CD4-positive, alpha-beta T cell treated with Interleukin-10 for 1 hour (primary cell): ENCODE results near the gene EPPIN.
A peak's percentile ranks its signal among the peaks of the same experiment; 100 is the strongest.
"Not testable (repeated sequence)": the region's sequence is repeated elsewhere in the genome, so short reads cannot be mapped to it uniquely, and the experiment has no call there.

Experiments
- DNase-seq: peaks from one replicate; pipeline ENCODE4 v3.0.0-alpha.2; 2020

EPPIN gene

GRCh38 chr20:45547206-45547770 lies at the start of gene EPPIN:
Gene EPPIN (minus strand): TSS chr20:45547401. CDS start chr20:45547357, 44 bp downstream.
- no peak for DNase-seq

DNA sequence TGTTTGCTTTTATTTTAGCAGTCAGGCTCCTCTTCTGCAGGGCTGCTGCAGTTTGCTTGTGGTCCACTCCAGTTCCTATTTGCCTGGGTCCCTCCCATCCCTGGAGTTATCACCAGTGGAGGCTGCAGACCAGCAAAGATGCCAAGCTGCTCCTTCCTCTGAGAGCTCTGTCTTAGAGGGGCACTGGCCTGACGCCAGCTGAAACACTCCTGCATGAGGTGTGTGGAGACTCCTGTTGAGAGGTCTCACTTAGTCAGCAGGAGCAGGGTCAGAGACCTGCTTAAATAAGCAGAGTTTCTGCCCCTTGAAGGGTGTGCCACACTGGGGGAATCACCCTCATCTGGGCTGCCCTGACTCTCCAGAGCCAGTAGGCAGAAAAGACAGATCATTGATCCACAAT lies 48.0 kb upstream of the EPPIN start:
- DNase-seq = no peak

DNA sequence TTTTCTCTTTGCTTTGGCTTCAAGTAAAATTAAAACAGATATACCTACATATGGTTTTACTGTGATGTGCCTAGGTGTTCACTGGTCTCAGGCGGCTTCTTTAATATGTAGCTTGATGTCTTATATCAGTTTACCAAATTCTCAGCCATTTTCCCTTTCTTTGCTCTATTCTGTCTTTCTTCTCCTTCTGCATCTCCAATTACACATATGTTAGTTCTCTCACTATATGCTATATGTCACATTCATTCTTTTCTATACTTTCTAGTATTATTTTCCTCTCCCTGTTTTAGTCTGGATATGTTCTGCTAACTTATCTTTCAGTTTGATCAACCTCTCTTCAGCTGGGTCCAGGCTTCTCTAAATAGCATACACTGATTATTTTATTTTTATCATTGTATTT lies 46.3 kb upstream of the EPPIN start:
- no peak for DNase-seq

DNA sequence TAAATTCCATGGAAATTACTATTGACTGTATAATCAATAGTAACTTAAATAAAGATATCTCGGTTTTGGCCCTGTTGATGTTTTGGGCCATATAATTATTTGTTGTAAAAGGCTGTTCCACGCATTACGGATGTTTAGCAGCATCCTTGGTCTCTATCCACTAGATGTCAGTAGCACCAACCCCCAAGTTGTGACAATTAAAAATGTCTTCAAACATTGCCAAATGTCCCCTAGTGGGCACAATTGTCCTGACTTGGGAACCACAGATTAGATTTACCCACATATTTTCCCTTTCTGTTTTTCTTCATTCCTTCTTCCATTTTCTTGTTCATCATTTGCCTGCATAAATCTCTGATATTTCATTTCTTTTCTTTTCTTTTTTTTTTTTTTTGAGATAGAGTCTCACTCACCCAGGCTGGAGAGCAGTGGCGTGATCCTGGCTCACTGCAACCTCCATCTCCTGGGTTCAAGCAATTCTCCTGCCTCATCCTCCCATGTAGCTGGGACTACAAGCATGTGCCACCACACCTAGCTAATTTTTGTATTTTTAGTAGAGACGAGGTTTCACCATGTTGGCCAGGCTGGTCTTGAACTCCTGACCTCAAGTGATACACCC lies 45.5 kb upstream of the EPPIN start:
- DNase-seq = peak; percentile 36

DNA sequence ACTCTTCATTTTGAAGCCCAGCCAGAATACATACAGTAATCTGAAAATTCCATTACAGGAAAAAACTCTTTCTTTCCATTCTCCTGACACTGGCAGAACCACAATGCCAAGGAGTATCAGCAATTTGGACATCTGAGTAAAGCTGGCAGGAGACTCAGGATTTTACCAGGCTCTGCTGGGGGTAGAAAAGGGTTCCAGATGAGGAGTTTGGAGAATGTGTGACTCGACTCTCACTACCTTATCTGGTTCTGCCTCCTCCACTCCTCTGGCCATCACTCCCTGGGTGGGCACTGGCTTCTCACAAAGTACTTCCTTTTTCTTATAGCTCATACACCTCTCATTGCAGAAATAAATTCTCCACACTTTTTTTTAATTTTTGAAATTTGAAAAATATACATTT lies 42.5 kb upstream of the EPPIN start:
- DNase-seq = no peak

DNA sequence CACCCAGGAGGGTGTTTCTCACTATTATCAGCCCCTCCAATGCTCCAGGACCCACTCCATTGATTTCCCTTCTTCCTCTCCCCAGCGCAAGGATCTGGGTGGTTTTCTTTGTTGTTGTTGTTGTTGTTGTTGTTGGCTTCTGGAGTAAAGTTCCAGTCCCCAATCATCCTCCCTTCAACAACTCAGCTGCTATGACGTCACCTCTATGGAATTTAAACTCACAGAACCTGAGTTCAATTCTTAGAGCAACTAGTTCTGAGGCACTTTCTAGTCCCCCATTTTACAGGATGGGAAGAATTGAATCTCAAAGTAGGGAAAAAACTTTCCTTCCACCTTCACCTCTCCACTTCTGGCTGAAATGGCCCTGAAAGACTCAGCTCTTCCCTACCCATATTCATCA lies 41.6 kb upstream of the EPPIN start:
- DNase-seq = no peak

GRCh38 chr20:45585986-45586385 lies 38.8 kb upstream of the EPPIN start:
- DNase-seq = not testable (repeated sequence)

DNA sequence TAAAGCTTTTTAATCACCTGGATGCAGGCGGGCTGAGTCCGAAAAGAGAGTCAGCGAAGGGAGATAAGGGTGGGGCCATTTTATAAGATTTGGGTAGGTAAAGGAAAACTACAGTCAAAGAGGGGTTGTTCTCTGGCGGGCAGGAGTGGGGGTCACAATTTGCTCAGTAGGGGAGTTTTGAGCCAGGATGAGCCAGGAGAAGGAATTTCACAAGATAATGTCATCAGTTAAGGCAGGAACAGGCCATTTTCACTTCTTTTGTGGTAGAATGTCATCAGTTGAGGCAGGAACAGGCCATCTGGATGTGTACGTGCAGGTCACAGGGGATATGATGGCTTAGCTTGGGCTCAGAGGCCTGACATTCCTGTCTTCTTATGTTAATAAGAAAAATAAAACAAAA lies 37.1 kb upstream of the EPPIN start:
- not testable (repeated sequence) for DNase-seq

GRCh38 chr20:45583502-45583901 lies 36.3 kb upstream of the EPPIN start:
- no peak for DNase-seq

GRCh38 chr20:45581702-45582101 lies 34.5 kb upstream of the EPPIN start:
- DNase-seq = no peak

DNA sequence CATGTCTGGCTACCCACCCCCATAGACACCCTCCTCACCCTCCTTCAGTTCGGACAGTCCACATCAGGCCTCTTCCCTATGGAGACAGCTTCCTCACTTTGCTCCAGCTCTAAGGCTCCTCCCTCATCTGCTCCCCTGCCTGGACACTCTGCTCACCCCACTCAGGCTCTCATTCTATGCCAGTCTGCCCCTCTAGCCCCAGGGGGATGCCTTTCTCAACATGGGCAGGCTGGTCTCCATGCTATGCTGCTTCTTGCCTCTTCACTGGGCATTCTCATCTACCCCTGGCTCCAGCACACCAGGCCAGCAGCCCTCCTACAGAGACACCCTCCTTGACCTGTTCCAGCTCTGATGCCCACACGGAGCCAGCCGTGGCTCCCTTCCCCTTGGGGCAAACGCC lies 32.0 kb upstream of the EPPIN start, which contains the start of gene WFDC8:
WFDC8 (minus strand) TSS at position 101 of the 400 bp plus-strand sequence; CDS start at position 64, 37 bp downstream.
- no peak for DNase-seq

DNA sequence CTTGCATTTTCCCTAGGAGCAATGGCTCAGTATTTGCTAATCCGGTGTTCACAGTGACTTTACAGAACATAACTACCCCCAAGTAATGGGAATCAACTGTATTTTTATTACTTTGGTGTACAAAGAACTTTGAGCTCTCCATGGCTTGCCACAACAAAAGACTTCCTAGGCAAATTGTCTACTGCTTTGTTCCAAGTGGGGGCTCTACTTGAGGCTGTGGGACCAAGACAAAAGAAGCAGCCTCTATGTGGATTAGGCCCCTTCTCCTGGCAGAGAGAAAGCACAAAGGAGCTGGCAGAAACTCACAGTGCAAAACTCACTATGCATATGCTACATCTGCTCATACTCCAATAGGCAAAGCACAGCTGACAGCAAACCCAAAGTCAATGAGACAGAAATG lies 31.0 kb upstream of the EPPIN start:
- DNase-seq = no peak

DNA sequence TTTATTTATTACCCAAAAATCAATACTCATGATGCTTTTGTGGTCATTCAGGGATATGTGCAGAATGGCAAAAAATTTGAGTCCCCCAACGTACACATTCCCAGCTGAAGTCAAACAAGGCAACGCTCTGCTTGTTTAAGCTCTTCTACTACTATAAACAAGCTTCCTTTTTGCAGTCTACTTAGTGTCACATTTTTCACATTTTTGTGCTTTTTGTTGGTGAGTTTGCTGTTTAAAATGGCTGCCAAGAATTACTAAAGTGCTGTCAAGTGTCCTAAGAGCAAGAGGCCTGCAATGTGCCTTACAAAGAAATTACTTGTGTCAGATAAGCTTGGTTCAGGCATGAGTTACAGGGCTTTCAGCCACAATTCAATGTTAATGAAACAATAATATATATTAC lies 29.8 kb upstream of the EPPIN start:
- DNase-seq = no peak

DNA sequence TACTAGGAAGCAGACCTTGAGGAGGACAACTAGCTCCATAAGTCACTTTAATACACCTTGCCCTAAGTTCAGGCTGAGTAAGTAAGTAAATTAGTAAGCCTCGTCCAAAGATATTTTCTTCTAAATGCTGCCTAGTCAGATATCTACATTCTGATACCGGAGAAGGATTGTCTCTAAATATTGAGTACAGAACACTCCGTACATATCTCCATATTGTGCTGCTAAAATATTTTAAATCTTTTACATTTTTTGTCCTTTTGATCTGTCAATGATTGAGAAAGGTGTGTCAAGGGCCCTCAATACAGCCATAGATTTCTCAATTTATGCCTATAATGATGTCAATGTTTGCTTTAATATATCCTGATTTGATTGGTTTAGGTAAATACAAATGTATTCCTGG lies 28.7 kb upstream of the EPPIN start:
- DNase-seq = no peak

DNA sequence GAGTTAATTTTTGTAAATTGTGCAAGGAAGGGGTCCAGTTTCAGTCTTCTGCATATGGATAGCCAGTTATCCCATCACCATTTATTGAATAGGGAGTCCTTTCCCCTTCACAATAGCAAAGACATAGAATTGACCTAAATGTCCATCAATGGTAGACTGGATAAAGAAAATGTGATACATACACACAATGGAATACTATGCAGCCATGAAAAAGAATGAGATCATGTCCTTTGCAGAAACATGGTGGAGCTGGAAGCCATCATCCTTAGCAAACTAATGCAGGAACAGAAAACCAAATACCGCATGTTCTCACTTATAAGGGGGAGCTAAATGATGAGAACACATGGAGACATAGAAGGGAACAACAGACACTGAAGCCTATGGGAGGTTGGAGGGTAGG lies 22.4 kb upstream of the EPPIN start:
- not testable (repeated sequence) for DNase-seq

- DNase-seq = no peak
Observed at GRCh38 chr20:45564760-45565276, 17.6 kb upstream of the EPPIN start.

DNA sequence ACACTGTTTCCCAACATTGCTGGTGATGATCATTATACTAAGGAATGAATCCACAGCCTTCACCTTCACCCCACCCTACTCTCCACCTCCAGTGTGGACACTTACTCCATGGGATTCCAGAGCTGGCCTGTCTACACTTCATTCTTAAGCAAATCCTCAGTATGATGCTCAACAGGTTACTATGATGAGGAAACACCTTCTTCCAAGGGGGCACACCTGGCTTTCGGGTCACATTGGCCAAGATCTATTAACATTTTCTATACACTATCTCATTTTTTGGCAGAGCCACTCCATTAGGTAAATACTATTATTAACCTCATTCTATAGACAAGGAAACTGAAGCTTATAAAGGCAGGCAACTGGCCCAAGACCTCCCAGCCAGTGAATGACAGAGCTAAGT lies 8.0 kb upstream of the EPPIN start:
- no peak for DNase-seq

GRCh38 chr20:45552456-45552855 lies 5.3 kb upstream of the EPPIN start:
- DNase-seq = no peak

- no peak for DNase-seq
Observed at GRCh38 chr20:45550765-45551164, 3.6 kb upstream of the EPPIN start.

- no peak for DNase-seq
Observed at GRCh38 chr20:45548410-45548809, 1.2 kb upstream of the EPPIN start.

DNA sequence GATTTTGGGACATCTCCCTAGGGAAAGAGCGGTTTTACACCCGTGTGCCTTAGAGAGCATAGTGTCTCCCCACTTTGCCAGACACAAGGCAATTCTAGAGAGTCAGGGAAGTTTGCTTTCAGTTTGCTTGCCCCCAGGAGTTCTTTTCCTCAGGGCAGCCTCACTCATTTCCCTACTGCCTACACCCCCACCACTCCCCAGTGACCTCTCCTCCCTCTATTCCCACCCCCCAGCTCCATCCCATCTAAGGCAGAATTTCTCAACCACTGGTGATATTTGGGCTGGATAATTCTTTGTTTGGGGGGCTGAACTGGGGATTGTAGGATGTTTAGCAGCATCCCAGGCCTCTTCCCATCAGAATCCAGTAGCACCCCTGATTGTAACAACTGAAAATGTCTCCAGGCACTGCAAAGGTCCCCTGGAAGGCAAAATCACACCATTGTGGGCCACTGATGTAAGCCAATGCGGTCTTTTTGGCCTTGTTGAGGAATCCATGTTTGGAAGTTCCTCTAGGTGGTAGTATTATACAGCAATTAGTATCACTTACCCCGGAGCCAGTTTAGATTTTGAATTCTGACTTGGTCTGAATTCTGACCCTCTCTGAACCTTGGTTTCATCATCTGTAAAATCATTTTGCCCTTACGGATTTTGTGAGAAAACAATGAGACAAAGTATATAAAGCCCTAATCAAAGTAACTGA lies 1.3 kb downstream of the EPPIN start:
- DNase-seq = no peak

GRCh38 chr20:45545351-45545750 lies 1.9 kb downstream of the EPPIN start:
- DNase-seq = no peak

DNA sequence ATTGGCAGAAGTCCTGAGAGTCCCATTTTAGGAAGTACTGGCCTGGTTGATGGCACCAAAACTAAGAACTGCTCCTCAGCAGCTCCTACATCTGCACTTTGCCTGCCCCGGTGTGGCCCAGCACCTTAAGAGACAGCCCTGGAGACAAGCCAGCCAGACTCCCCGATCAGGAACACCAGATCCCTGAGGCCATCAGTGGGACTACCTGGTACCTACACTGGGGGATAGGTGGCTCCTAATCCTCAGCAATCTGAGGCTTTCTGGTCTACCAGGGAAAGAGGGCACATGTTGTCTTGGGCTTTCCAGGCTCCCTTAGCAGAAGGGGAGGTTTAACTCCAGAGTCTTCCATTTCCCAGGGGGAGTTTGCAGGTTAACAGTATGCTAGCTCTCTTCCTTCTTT lies 7.8 kb downstream of the EPPIN start, which contains the start of gene WFDC6:
WFDC6 (minus strand) TSS at position 101 of the 400 bp plus-strand sequence; CDS start at position 26, 75 bp downstream.
- no peak for DNase-seq

DNA sequence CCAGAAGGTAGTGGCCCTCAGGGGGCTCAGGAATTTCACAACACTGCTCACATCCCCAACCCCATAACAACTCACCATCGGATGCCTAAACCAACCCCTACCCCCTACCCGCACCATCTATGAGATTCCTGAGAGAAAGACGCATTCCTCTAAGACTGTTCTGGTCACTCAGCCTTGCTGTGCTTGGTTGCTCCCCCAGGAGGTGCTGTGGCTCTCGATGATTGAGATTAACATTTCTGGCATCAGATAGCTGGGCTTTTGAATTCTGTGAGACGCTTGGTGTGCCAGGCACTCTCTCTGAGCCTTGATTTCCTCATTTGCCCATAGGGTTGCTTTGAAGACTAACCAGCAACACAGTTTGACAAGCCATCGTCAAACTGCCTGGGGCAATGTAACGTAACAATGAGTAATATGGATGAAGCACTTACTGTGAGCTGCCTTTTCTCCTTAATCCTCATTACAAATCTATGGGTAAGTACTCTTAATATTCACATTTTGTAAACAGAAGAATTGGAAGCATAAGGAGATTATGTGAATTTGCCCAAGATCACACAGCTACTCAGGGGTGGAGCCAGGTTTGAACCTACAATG lies 8.9 kb downstream of the EPPIN start:
- no peak for DNase-seq
